IPS-NIHi7 (cell line): ENCODE results near the gene CCL25.
"Not testable (repeated sequence)": the region's sequence is repeated elsewhere in the genome, so short reads cannot be mapped to it uniquely, and the experiment has no call there.

Experiments used
- DNase-seq: peaks from one replicate; pipeline ENCODE4 v3.0.0; 2012; ENCODE audit warnings: mixed read lengths; ENCODE audit errors: extremely low spot score

The CCL25 gene

DNA sequence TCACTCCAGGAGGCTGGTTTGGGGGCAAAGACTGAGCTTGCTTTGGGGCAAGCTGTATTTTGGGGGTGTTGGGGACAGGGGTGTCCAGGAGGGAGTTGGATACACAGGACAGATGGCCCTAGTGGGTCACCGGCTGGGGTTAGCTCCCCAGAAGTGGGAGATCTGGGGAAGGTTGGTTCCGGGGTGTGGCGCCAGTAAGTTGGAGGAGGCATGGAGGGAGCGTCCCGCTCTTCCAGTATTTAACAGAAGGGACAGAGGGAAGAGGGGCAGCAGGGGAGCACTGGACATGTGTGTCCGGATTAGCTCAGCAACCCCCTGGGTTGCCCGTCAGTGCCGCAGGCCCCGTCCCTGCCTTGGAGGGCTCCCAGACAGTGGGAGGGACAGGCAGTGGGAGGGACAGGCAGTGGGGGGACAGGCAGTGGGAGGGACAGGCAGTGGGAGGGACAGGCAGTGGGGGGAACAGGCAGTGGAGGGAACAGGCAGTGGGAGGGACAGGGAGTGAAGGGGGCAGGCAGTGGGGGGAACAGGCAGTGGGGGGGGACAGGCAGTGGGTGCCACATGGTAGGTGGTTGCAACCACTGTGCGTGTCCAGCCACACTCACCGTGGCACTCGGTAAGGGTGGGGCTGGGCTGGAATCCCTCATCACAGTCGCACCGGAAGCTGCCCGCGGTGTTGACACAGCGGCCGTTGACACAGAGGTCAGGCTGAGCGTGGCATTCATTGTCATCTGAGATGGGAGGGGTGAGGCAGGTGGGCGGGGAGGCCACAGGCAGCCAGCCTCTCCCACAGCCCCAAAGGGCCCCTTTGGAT is 33.2 kb downstream of the CCL25 start:
- DNase-seq = peak; percentile 64

DNA sequence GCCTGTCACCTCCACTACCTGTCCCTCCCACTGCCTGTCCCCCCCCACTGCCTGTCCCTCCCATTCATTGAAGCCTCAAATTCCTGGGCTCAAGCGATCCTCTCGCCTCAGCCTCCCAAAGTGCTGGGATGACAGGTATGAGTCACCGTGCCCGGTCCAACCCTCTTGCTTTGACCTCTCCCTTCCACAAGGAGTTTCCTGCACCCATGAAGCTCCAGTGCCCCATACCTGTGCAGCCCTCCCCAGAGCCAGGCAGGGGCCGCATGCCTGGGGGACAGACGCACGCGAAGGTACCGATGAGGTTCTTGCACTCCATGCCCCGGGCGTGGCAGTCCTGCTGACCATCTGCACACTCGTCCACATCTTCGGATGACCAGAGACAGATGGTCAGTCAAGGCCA is 34.3 kb downstream of the CCL25 start:
- DNase-seq = no peak

DNA sequence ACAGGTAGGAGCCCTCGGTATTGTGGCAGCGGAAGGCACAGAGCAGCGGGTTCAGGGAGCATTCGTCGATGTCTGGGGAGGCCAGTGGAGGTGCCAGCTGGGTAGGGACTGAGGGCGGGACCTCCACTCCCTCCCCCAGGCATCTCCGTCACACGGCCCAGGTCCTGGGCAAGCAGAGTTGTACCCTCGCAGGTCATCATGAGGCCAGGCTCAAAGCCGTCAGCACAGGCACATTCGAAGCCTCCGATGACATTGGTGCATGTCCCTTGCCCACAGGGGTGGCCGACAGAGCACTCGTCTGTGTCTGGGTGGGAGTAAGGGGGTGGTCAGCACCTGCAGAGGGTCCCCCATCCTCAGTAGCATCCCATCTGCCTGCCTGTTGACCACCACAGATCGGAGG is 35.3 kb downstream of the CCL25 start:
- no peak for DNase-seq

- no peak for DNase-seq
These were observed 36.4 kb downstream of the CCL25 start for GRCh38 chr19:8088752-8089663.

- DNase-seq = no peak
These were observed 37.4 kb downstream of the CCL25 start for GRCh38 chr19:8089664-8090601.

DNA sequence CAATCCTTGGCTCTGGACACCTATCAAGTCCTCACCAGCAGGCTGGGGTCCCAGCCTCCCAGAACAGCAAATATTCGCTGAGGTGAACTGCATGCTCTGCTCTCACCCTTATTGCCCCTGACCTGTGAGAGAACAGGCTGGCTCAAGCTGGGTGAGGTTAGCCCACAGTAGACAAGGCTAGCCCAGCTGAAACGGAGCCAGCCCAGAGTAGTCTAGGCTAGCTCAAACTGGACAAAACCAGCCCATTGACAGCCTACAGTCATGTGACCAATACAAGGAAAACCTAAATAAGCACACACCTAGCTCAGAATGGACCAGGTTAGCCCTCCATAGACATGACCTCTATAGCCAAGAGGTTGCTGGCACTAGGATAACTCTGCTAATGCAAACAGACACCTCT is 38.4 kb downstream of the CCL25 start:
- no peak for DNase-seq

GRCh38 chr19:8093740-8094139 is 41.2 kb downstream of the CCL25 start:
- no peak for DNase-seq

DNA sequence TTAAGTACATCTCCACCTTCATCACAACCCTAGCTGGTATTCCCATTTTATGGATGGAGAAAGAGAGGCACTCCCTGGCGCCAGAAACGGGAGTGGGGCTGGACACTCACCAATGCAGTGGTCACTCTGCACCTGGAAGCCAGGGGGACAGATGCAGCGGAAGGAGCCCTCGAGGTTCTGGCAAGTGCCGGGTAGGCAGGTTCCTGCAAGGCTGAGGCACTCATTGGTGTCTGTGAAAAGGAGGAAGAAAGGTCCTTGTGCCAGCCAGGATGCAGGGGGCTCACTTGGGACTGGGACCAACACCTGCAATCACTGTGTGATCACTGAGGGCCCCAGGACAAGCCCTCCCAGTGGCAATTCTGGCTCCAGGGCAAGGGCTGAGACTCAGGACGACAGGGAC is 41.8 kb downstream of the CCL25 start:
- no peak for DNase-seq

DNA sequence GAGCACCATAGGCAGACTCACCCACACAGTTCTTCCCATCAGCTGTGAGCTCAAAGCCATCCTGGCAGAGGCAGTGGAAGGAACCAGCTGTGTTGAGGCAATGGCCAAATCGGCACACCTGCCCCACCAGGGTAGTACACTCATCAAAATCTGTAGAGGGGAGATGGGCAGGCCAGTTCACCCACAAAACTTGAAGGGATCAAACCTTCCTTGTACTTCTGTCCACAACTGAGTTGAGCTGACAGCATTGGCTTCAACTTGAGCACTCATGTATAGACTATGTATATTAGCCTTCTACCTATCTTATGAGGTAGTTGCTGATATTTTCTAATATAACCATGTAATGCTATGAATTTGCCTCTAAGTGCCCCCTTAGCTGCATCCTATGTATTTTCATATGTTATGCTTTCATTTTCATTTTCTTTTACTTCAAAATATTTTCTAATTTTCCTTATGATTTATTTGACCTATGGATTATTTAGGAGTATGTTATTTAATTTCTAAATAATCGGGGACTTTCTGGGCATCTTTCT is 42.9 kb downstream of the CCL25 start:
- no peak for DNase-seq

DNA sequence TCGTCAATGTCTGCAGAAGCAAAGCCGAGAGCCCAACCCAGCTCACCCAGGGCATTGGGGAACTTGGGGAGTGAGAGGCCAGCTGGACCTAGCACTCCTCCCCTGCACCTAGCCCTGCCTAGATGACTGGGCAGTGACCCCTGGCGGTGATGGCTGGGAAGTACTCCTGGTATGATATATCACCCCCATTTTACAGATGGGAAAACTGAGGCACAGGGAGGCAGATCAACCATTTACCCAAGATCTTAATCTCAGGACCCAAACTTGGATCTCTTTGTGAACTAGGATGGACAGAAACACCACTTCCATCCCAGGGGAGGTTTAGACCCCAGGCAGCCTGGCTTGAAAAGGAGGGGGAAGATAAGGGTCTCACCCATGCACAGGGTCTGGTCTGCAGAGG is 43.5 kb downstream of the CCL25 start:
- DNase-seq = no peak

DNA sequence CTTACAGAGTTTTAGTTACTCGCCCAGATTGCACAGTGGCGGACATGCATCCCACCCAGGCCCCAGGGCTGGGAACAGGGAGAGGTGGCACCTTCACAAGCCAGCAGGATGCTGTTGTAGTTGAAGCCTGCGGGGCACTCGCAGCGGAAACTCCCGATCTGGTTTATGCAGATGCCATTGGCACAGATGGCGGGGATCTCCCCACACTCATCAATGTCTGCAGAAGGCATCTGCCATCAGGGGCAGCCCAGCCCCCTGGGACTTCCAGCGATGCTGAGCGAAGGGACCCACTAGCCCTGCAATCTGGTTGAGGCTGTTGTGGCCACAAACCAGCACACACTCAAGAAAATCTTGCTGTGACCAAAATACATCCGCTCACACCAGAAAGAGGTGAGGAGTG is 44.6 kb downstream of the CCL25 start:
- no peak for DNase-seq

DNA sequence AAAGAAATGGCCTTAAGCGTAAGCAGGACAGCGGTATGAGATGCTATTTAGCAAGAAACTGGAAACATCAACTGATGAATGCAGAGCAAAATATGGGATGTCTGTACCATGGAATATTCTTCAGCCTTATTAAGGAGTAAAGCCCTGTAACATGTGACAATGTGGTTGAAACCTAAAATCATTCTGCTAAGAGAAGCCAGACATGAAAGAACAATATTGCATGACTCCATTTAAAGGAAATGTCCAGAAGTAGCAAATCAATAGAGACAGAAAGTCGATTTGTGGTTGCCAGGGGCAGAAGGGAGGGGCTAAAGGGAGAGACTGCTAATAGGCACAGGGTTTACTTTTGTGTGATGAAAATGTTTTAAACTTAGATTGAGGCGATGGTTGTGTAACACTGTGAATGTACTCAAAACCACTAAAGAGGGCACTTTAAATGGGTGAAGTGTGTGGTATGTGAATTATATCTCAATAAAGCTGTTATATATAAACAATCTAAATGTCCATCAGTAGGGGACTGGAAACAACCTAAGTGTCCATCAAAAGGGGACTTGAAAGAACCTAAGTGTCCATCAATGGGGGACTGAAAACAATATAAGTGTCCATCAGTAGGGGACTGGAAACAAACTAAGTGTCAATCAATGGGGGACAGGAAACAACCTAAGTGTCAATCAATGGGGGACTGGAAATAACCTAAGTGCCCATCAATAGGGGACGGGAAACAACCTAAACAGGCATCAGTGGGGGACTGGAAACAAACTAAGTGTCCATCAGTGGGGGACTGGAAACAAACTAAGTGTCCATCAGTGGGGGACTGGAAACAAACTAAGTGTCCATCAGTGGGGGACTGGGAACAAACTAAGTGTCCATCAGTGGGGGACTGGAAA is 45.4 kb downstream of the CCL25 start:
- no peak for DNase-seq

GRCh38 chr19:8101311-8101710 is 48.8 kb downstream of the CCL25 start:
- DNase-seq = no peak

GRCh38 chr19:8101910-8102309 is 49.4 kb downstream of the CCL25 start:
- not testable (repeated sequence) for DNase-seq

- no peak for DNase-seq
These were observed 52.9 kb downstream of the CCL25 start for GRCh38 chr19:8105471-8105870.

GRCh38 chr19:8107301-8107903 is 54.8 kb downstream of the CCL25 start:
- DNase-seq = no peak

DNA sequence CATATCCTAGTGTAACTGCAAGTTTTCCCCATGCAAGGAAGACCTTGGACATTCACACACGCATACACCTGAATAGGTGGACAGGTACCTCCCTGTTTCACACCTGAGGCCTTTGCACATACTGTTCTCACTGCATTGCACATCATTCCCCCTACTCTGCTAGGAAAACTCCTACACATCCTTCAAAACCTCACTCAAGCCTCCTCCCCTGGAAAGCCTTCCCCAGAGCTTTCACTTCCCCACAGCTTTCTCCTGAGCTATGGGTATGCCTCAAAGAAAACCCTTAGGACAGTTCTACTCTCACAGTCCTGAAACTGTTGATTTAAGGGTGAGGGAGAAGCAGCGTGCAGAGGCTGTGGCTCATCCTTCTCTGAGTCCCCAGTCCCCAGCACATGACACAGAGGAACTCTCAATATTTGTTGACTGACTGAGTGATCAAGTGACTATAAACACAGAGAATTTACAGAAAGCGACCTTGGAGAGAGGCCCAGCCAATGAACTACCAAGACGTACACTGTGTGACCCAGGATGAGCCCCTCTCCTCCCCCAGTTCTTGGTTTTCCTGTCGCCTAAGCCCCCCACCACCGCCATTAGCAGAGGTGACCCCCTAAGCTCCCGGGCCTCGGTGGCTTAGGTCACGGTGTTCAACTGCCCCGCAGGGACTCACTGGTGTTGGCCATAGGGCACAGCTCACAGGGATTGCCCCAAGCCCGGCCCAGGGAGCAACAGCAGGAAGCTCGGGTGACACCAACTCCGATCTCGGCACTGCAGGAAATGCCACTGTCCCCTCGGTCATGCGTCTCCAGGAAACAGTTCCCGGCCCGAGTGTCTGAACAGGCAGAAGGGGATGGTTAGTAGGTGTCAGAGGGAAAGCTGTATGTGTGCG is 56.2 kb downstream of the CCL25 start:
- DNase-seq = no peak

DNA sequence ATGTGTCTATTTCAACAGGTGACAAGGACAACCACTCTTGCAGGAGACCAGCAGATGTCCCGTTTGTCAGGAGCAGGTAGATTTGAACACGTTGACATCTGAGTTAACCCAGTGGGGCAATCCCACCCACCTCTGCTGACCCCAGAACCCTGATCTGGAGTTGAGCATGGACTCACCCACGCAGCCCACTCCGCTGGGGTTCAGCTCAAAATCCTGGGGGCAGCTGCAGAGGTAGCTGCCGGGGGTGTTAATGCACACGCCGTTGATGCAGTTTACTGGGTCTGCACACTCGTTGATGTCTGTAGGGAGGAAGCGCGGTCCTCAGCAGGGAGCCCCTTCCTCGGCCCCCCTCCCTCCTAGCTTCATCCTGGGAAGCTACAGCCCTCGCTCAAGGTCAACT is 56.9 kb downstream of the CCL25 start:
- DNase-seq = no peak
